Measurements from ENCODE around the gene NUCKS1.

Gene NUCKS1

GRCh38 chr1:205782627-205783432, 32.8 kb upstream of the NUCKS1 start:
- Histone ChIP-seq H3K36me3 (replicated peaks) (no peaks in the 10 kb centered on the region), H3K4me1 (no peaks in the 10 kb centered on the region), H3K4me3 (no peak overlapping the region), H3K27me3 (ENCODE audit: low read depth) (no peaks in the 10 kb centered on the region), H3K9me3 (no peaks in the 10 kb centered on the region)
- in situ Hi-C loops (cut with MboI; ENCODE audit: low sequenced_read_pairs): no loop called here
- DNase-seq (ENCODE audit: low spot score in 2 of 2): no peak

- Histone ChIP-seq H3K4me3 (no peak overlapping the region), H3K27me3 (ENCODE audit: low read depth) (no peaks in the 10 kb centered on the region), H3K9me3 (no peaks in the 10 kb centered on the region), H3K36me3 (replicated peaks) (no peaks in the 10 kb centered on the region), H3K4me1 (no peaks in the 10 kb centered on the region)
- DNase-seq (ENCODE audit: low spot score in 2 of 2): no peak
- in situ Hi-C loops (cut with MboI; ENCODE audit: low sequenced_read_pairs): no loop called here
Measured at GRCh38 chr1:205780335-205780734, 30.4 kb upstream of the NUCKS1 start.

- Histone ChIP-seq H3K27me3 (ENCODE audit: low read depth) (no peaks in the 10 kb centered on the region), H3K9me3 (no peaks in the 10 kb centered on the region), H3K4me1 (no peaks in the 10 kb centered on the region), H3K4me3 (no peak overlapping the region), H3K36me3 (replicated peaks) (0 out of 2 replicates have a peak, but pooled peaks cover 2% of the 10 kb centered on the region)
- in situ Hi-C loops (cut with MboI; ENCODE audit: low sequenced_read_pairs): no loop called here
- DNase-seq (ENCODE audit: low spot score in 2 of 2): no peak
Measured at GRCh38 chr1:205777994-205778393, 28.0 kb upstream of the NUCKS1 start.

- in situ Hi-C loops (cut with MboI; ENCODE audit: low sequenced_read_pairs): no loop called here
- Histone ChIP-seq H3K9me3 (no peaks in the 10 kb centered on the region), H3K4me1 (no peaks in the 10 kb centered on the region), H3K27me3 (ENCODE audit: low read depth) (no peaks in the 10 kb centered on the region), H3K4me3 (no peak overlapping the region), H3K36me3 (replicated peaks) (0 out of 2 replicates have a peak, but pooled peaks cover 2% of the 10 kb centered on the region)
- no peak for DNase-seq (ENCODE audit: low spot score in 2 of 2)
Measured at GRCh38 chr1:205775717-205776056, 25.7 kb upstream of the NUCKS1 start.

- in situ Hi-C loops (cut with MboI; ENCODE audit: low sequenced_read_pairs): no loop called here
- no peaks in the 10 kb centered on the region for H3K27me3 ChIP-seq (ENCODE audit: low read depth)
- no peaks in the 10 kb centered on the region for H3K9me3 ChIP-seq
- peak within 1 kb of the TSS; percentile 60 for H3K4me3 ChIP-seq
- DNase-seq (ENCODE audit: low spot score in 2 of 2): peak; percentile 88 to 89
- H3K36me3 ChIP-seq (replicated peaks): 0 out of 2 replicates have a peak, but pooled peaks cover 2% of the 10 kb centered on the region
- H3K4me1 ChIP-seq: no peaks in the 10 kb centered on the region
Measured at GRCh38 chr1:205775015-205775716, 25.2 kb upstream of the NUCKS1 start, which contains the start of gene RAB29. RAB29 (minus strand) TSS chr1:205775482; CDS start chr1:205774956, 526 bp downstream.

- in situ Hi-C loops (cut with MboI; ENCODE audit: low sequenced_read_pairs): no loop called here
Measured at GRCh38 chr1:205774198-205775014, 24.4 kb upstream of the NUCKS1 start.

GRCh38 chr1:205772607-205773032, 22.6 kb upstream of the NUCKS1 start:
- H3K9me3 ChIP-seq: no peaks in the 10 kb centered on the region
- no peaks in the 10 kb centered on the region for H3K27me3 ChIP-seq (ENCODE audit: low read depth)
- 0 out of 2 replicates have a peak, but pooled peaks cover 2% of the 10 kb centered on the region for H3K36me3 ChIP-seq (replicated peaks)
- H3K4me3 ChIP-seq: no peak overlapping the region
- in situ Hi-C loops (cut with MboI; ENCODE audit: low sequenced_read_pairs): no loop called here
- DNase-seq (ENCODE audit: low spot score in 2 of 2): no peak
- H3K4me1 ChIP-seq: no peaks in the 10 kb centered on the region

More at GRCh38 chr1:205774198-205775014, 24.4 kb upstream of the NUCKS1 start:
- Histone ChIP-seq H3K9me3 (no peaks in the 10 kb centered on the region), H3K36me3 (replicated peaks) (0 out of 2 replicates have a peak, but pooled peaks cover 2% of the 10 kb centered on the region), H3K4me1 (no peaks in the 10 kb centered on the region), H3K27me3 (ENCODE audit: low read depth) (no peaks in the 10 kb centered on the region), H3K4me3 (peak overlapping the region; percentile 60)
- peak; percentile 30 to 40 for DNase-seq (ENCODE audit: low spot score in 2 of 2)

- in situ Hi-C loops (cut with MboI; ENCODE audit: low sequenced_read_pairs): no loop called here
- Histone ChIP-seq H3K4me1 (no peaks in the 10 kb centered on the region), H3K27me3 (ENCODE audit: low read depth) (no peaks in the 10 kb centered on the region), H3K4me3 (no peak overlapping the region), H3K9me3 (no peaks in the 10 kb centered on the region), H3K36me3 (replicated peaks) (0 out of 2 replicates have a peak, but pooled peaks cover 2% of the 10 kb centered on the region)
- no peak for DNase-seq (ENCODE audit: low spot score in 2 of 2)
Measured at GRCh38 chr1:205770618-205771017, 20.6 kb upstream of the NUCKS1 start.

GRCh38 chr1:205769641-205770365, 19.8 kb upstream of the NUCKS1 start:
- in situ Hi-C loops (cut with MboI; ENCODE audit: low sequenced_read_pairs): no loop called here
- Histone ChIP-seq H3K4me3 (no peak overlapping the region), H3K36me3 (replicated peaks) (0 out of 2 replicates have a peak, but pooled peaks cover 2% of the 10 kb centered on the region), H3K27me3 (ENCODE audit: low read depth) (no peaks in the 10 kb centered on the region), H3K4me1 (no peaks in the 10 kb centered on the region), H3K9me3 (no peaks in the 10 kb centered on the region)
- DNase-seq (ENCODE audit: low spot score in 2 of 2): no peak

- no peak for DNase-seq (ENCODE audit: low spot score in 2 of 2)
- no peaks in the 10 kb centered on the region for H3K9me3 ChIP-seq
- H3K27me3 ChIP-seq (ENCODE audit: low read depth): no peaks in the 10 kb centered on the region
- no peaks in the 10 kb centered on the region for H3K36me3 ChIP-seq (replicated peaks)
- H3K4me1 ChIP-seq: no peaks in the 10 kb centered on the region
- in situ Hi-C loops (cut with MboI; ENCODE audit: low sequenced_read_pairs): no loop called here
- no peak overlapping the region for H3K4me3 ChIP-seq
Measured at GRCh38 chr1:205767248-205767647, 17.3 kb upstream of the NUCKS1 start.

GRCh38 chr1:205766570-205766969, 16.6 kb upstream of the NUCKS1 start:
- Histone ChIP-seq H3K36me3 (replicated peaks) (no peaks in the 10 kb centered on the region), H3K27me3 (ENCODE audit: low read depth) (no peaks in the 10 kb centered on the region), H3K9me3 (no peaks in the 10 kb centered on the region), H3K4me3 (no peak overlapping the region), H3K4me1 (no peaks in the 10 kb centered on the region)
- in situ Hi-C loops (cut with MboI; ENCODE audit: low sequenced_read_pairs): no loop called here
- DNase-seq (ENCODE audit: low spot score in 2 of 2): no peak

- no peak overlapping the region for H3K4me3 ChIP-seq
- no peaks in the 10 kb centered on the region for H3K36me3 ChIP-seq (replicated peaks)
- no peak for DNase-seq (ENCODE audit: low spot score in 2 of 2)
- no peaks in the 10 kb centered on the region for H3K4me1 ChIP-seq
- in situ Hi-C loops (cut with MboI; ENCODE audit: low sequenced_read_pairs): no loop called here
- H3K9me3 ChIP-seq: no peaks in the 10 kb centered on the region
- no peaks in the 10 kb centered on the region for H3K27me3 ChIP-seq (ENCODE audit: low read depth)
Measured at GRCh38 chr1:205766038-205766437, 16.1 kb upstream of the NUCKS1 start.

GRCh38 chr1:205764578-205764977, 14.6 kb upstream of the NUCKS1 start:
- no peaks in the 10 kb centered on the region for H3K9me3 ChIP-seq
- DNase-seq (ENCODE audit: low spot score in 2 of 2): no peak
- H3K27me3 ChIP-seq (ENCODE audit: low read depth): no peaks in the 10 kb centered on the region
- no peaks in the 10 kb centered on the region for H3K36me3 ChIP-seq (replicated peaks)
- H3K4me3 ChIP-seq: no peak overlapping the region
- H3K4me1 ChIP-seq: no peaks in the 10 kb centered on the region
- in situ Hi-C loops (cut with MboI; ENCODE audit: low sequenced_read_pairs): no loop called here
